Measurements from ENCODE around the gene MAP7. TPM values are rescaled to one million over a fixed set of nuclear protein-coding genes. Genes with fewer than 3 reads are reported as not detected.

Gene MAP7
- total and polyA plus RNA-seq, 7 donors = 1.2 to 33.5 (median 3.3) TPM

- Histone ChIP-seq H3K9me3 (no peaks in the 10 kb centered on the region), H3K4me3 (no peak overlapping the region), H3K27ac (no peak overlapping the region), H3K36me3 (no peaks in the 10 kb centered on the region), H3K4me1 (peaks cover 0 to 10% (median 5%) of the 10 kb centered on the region in 4 donors), H3K27me3 (no peaks in the 10 kb centered on the region)
- no peak for DNase-seq
- intact Hi-C loops (cut with DNase I) = no loop called here
- WGBS, 2 donors = 51 to 64% methylated on average over 2 of the region's 2 CpGs
- TF ChIP-seq CTCF (IDR thresholded peaks at IDR 0.05) (no peak), EP300 (IDR thresholded peaks at IDR 0.05) (no peak), POLR2A (IDR thresholded peaks at IDR 0.05) (no peak), POLR2AphosphoS5 (IDR thresholded peaks at IDR 0.05) (no peak)
Measured at GRCh38 chr6:136347847-136348246, 202.4 kb downstream of the MAP7 start.

GRCh38 chr6:136345145-136345544, 205.1 kb downstream of the MAP7 start:
- Histone ChIP-seq H3K36me3 (no peaks in the 10 kb centered on the region), H3K27me3 (no peaks in the 10 kb centered on the region), H3K4me1 (no peaks in the 10 kb centered on the region), H3K27ac (no peak overlapping the region), H3K9me3 (no peaks in the 10 kb centered on the region), H3K4me3 (no peak overlapping the region)
- whole genome bisulfite sequencing, 2 donors = 93 to 95% methylated on average over 2 of the region's 2 CpGs
- no peak for TF ChIP-seq POLR2AphosphoS5 (IDR thresholded peaks at IDR 0.05)
- TF ChIP-seq CTCF (IDR thresholded peaks at IDR 0.05) = no peak
- no peak for TF ChIP-seq POLR2A (IDR thresholded peaks at IDR 0.05)
- no peak for TF ChIP-seq EP300 (IDR thresholded peaks at IDR 0.05)
- no peak for DNase-seq
- intact Hi-C loops (cut with DNase I) = no loop called here

- Histone ChIP-seq H3K9me3 (no peaks in the 10 kb centered on the region), H3K4me1 (no peaks in the 10 kb centered on the region), H3K27ac (no peak overlapping the region), H3K36me3 (no peaks in the 10 kb centered on the region), H3K27me3 (no peaks in the 10 kb centered on the region), H3K4me3 (no peak overlapping the region)
- intact Hi-C loops (cut with DNase I) = no loop called here
- TF ChIP-seq EP300 (IDR thresholded peaks at IDR 0.05) (no peak), POLR2AphosphoS5 (IDR thresholded peaks at IDR 0.05) (no peak), CTCF (IDR thresholded peaks at IDR 0.05) (no peak), POLR2A (IDR thresholded peaks at IDR 0.05) (no peak)
- DNase-seq = no peak
- 73 to 75% methylated on average over 2 of the region's 2 CpGs for WGBS, 2 donors
Measured at GRCh38 chr6:136344420-136344819, 205.8 kb downstream of the MAP7 start.

- DNase-seq = no peak
- no peaks in the 10 kb centered on the region for H3K27me3 ChIP-seq
- TF ChIP-seq POLR2A (IDR thresholded peaks at IDR 0.05) (no peak), CTCF (IDR thresholded peaks at IDR 0.05) (no peak), EP300 (IDR thresholded peaks at IDR 0.05) (no peak), POLR2AphosphoS5 (IDR thresholded peaks at IDR 0.05) (no peak)
- intact Hi-C loops (cut with DNase I) = no loop called here
- H3K4me3 ChIP-seq = no peak overlapping the region
- H3K4me1 ChIP-seq = no peaks in the 10 kb centered on the region
- WGBS, 2 donors = 90 to 92% methylated on average over 1 of the region's 1 CpG
- H3K36me3 ChIP-seq = no peaks in the 10 kb centered on the region
- H3K27ac ChIP-seq = no peak overlapping the region
- H3K9me3 ChIP-seq = no peaks in the 10 kb centered on the region
Measured at GRCh38 chr6:136343700-136344099, 206.5 kb downstream of the MAP7 start.

GRCh38 chr6:136343275-136343674, 206.9 kb downstream of the MAP7 start:
- DNase-seq = no peak
- no peak overlapping the region for H3K4me3 ChIP-seq
- no peak for TF ChIP-seq POLR2A (IDR thresholded peaks at IDR 0.05)
- TF ChIP-seq POLR2AphosphoS5 (IDR thresholded peaks at IDR 0.05) = no peak
- no peak for TF ChIP-seq EP300 (IDR thresholded peaks at IDR 0.05)
- no peak for TF ChIP-seq CTCF (IDR thresholded peaks at IDR 0.05)
- no peaks in the 10 kb centered on the region for H3K27me3 ChIP-seq
- no peaks in the 10 kb centered on the region for H3K36me3 ChIP-seq
- intact Hi-C loops (cut with DNase I) = no loop called here
- H3K9me3 ChIP-seq = no peaks in the 10 kb centered on the region
- WGBS, 2 donors = 66 to 74% methylated on average over 2 of the region's 2 CpGs
- no peak overlapping the region for H3K27ac ChIP-seq
- no peaks in the 10 kb centered on the region for H3K4me1 ChIP-seq
